Measurements from ENCODE around the gene PLXDC1. TPM values are rescaled to one million over a fixed set of nuclear protein-coding genes. Genes with fewer than 3 reads are reported as not detected.

Gene PLXDC1
- total RNA-seq, 1 donor from 2014 or later = 37.4 TPM

- H3K9me3 Mint-ChIP-seq (ENCODE audit: low read depth) = no peaks in the 10 kb centered on the region
- H3K27me3 Mint-ChIP-seq (ENCODE audit: low read depth) = peaks cover 2% of the 10 kb centered on the region
- no peak for DNase-seq (ENCODE audit: low spot score)
- H3K4me3 Mint-ChIP-seq (ENCODE audit: unreplicated experiment) = no peak overlapping the region
- H3K27ac Mint-ChIP-seq (ENCODE audit: unreplicated experiment) = peak overlapping the region; percentile 6
- peaks cover 1% of the 10 kb centered on the region for H3K36me3 Mint-ChIP-seq (ENCODE audit: low read depth)
- TF ChIP-seq CTCF (IDR thresholded peaks at IDR 0.05) = no peak
- peaks cover 15% of the 10 kb centered on the region for H3K4me1 Mint-ChIP-seq (ENCODE audit: low read depth)
These were observed 36.7 kb downstream of the PLXDC1 start for GRCh38 chr17:39114723-39115122.

GRCh38 chr17:39113871-39114270, 37.6 kb downstream of the PLXDC1 start:
- Mint-ChIP-seq H3K27me3 (ENCODE audit: low read depth) (peaks cover 2% of the 10 kb centered on the region), H3K4me1 (ENCODE audit: low read depth) (peaks cover 15% of the 10 kb centered on the region), H3K27ac (ENCODE audit: unreplicated experiment) (no peak overlapping the region), H3K4me3 (ENCODE audit: unreplicated experiment) (no peak overlapping the region), H3K36me3 (ENCODE audit: low read depth) (peaks cover 1% of the 10 kb centered on the region), H3K9me3 (ENCODE audit: low read depth) (no peaks in the 10 kb centered on the region)
- no peak for DNase-seq (ENCODE audit: low spot score)
- no peak for TF ChIP-seq CTCF (IDR thresholded peaks at IDR 0.05)

DNA sequence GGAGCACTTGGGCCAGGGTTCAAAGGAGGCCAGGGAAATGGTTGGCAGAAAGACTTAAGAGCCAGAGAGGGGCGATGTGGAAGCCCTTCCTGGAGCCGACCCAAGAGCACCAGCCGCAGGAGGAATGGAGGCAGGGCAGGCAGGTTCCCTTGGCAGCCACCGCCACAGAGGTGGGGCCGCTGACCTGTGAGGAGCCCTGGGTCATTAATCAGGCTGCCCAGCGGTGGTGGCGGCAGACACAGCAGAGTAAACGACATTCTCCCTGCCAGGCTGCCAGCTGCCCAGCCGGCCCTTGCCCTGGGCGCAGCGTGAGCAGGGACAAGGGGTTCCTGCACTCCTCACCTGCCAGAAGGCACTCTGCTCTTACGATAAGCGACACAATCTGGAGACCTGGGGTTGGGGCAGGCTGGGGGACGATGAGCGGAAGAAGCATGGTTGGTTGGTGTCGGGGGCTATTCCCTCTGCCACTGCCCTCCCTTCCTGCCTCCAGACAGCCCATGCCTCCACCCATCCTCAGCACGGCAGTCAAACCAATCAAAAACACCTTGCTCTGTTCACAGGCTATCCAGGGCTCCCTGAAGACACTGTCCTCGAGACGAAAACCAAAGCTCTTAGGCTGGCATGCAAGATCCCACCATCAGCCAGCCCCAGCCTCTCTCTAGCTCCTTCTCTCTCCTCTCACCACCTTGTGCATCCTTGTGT, 40.9 kb downstream of the PLXDC1 start:
- DNase-seq (ENCODE audit: low spot score) = no peak
- H3K27ac Mint-ChIP-seq (ENCODE audit: unreplicated experiment) = no peak overlapping the region
- H3K27me3 Mint-ChIP-seq (ENCODE audit: low read depth) = peaks cover 4% of the 10 kb centered on the region
- H3K4me3 Mint-ChIP-seq (ENCODE audit: unreplicated experiment) = no peak overlapping the region
- peaks cover 18% of the 10 kb centered on the region for H3K4me1 Mint-ChIP-seq (ENCODE audit: low read depth)
- H3K36me3 Mint-ChIP-seq (ENCODE audit: low read depth) = peaks cover 7% of the 10 kb centered on the region
- H3K9me3 Mint-ChIP-seq (ENCODE audit: low read depth) = no peaks in the 10 kb centered on the region
- TF ChIP-seq CTCF (IDR thresholded peaks at IDR 0.05) = no peak

DNA sequence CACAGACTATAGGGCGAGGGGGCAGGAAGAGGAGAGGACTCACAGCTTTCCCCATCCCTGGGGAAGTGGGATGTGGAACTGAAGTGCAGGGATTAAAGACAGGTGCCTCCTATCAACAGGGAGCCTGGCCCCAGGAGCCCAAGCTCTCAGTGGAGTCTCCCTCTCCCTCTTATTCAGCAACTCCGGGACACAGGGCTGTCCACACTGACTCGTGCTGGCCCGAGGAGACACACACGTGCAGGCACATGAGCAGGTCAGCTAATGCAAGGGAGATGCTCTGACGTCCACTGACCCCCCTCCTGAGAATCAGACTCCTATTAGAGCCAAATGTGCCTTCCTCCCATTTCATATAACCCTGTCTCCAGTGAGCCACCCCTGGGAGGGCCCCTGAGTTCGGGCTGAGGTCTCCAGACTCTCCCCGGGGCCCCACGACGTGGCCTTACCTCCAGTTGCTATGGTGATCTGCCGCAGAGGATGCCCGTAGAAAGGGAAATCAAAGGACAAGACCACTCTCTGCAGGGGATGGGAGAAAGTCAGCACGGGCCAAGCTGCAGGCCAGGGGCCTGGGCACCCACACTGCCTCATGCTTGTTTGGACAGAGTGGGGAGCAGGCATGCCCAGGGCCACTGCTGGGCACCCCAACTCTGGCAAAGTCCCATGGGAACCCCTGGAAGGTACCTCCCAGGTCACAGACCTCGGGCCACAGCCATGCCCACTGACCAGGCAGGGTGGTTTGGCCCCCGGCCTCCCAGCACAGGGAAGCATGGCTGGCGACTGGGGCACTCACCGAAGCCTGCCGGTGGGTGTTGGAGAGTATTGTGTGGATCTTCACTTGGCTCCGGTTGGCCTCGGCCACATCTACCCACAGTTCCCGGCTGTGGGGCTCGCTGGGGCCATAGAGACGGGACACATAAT, 42.7 kb downstream of the PLXDC1 start:
- H3K9me3 Mint-ChIP-seq (ENCODE audit: low read depth) = no peaks in the 10 kb centered on the region
- H3K27me3 Mint-ChIP-seq (ENCODE audit: low read depth) = peaks cover 4% of the 10 kb centered on the region
- H3K27ac Mint-ChIP-seq (ENCODE audit: unreplicated experiment) = no peak overlapping the region
- TF ChIP-seq CTCF (IDR thresholded peaks at IDR 0.05) = no peak
- H3K4me1 Mint-ChIP-seq (ENCODE audit: low read depth) = peaks cover 17% of the 10 kb centered on the region
- H3K4me3 Mint-ChIP-seq (ENCODE audit: unreplicated experiment) = no peak overlapping the region
- DNase-seq (ENCODE audit: low spot score) = no peak
- peaks cover 5% of the 10 kb centered on the region for H3K36me3 Mint-ChIP-seq (ENCODE audit: low read depth)

GRCh38 chr17:39107973-39108372, 43.5 kb downstream of the PLXDC1 start:
- Mint-ChIP-seq H3K4me3 (ENCODE audit: unreplicated experiment) (no peak overlapping the region), H3K27me3 (ENCODE audit: low read depth) (peaks cover 4% of the 10 kb centered on the region), H3K27ac (ENCODE audit: unreplicated experiment) (no peak overlapping the region), H3K36me3 (ENCODE audit: low read depth) (peaks cover 5% of the 10 kb centered on the region), H3K4me1 (ENCODE audit: low read depth) (peaks cover 17% of the 10 kb centered on the region), H3K9me3 (ENCODE audit: low read depth) (no peaks in the 10 kb centered on the region)
- no peak for DNase-seq (ENCODE audit: low spot score)
- TF ChIP-seq CTCF (IDR thresholded peaks at IDR 0.05) = no peak

All from chondrocyte (in vitro differentiated cells).